ENCODE measurements around the gene DCC. TPM values are rescaled to one million over a fixed set of nuclear protein-coding genes. Genes with fewer than 3 reads are reported as not detected.

DCC gene
- total RNA-seq, 4 donors from 2014 or later: 0.16 TPM; not detected in 3

DNA sequence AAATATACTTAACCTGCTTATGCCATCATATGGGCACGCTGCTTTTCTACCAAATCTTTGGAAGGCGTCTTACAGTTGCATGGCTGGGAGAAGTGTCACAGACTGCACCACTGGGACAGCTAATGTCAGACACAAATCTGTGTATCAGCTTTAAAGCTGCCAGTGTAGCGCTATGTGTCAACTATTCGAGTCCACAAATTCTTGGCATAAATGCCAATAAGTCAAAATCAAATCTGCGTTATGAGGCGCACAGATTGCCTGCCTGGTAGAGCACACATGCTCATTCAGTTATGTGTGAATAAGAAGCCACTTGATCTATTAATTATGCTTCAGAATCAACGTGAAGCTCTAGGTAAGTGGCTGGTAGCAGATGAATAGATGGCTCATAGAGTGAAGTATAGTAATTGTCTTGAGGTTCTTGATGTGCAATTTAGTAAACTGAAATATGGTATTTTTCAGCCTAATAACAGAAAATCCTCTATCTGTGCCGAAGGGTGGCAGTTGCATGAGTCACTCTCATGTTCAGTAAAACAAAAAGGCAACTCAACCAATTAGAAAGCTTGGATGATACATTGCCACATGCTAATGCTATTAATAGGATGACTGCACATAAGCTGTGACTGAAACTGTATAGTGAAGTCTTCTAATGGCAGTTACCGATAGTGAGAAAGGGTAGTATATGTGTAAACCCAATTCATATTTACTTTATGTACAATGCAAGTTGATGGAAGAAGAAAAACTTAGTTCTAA is 52.0 kb downstream of the DCC start:
- Histone ChIP-seq H3K9me3 (no peaks in the 10 kb centered on the region), H3K4me3 (no peak overlapping the region), H3K27me3 (no peaks in the 10 kb centered on the region), H3K36me3 (no peaks in the 10 kb centered on the region), H3K27ac (no peak overlapping the region), H3K4me1 (no peaks in the 10 kb centered on the region)
- DNase-seq (ENCODE audit: low spot score in 2 of 2): no peak
- WGBS: 83% methylated on average over 9 of the region's 9 CpGs
- TF ChIP-seq EP300 (IDR thresholded peaks at IDR 0.05) (no peak), POLR2A (IDR thresholded peaks at IDR 0.05) (no peak), POLR2AphosphoS5 (IDR thresholded peaks at IDR 0.05) (no peak)
- TF ChIP-seq, protein P1, sequence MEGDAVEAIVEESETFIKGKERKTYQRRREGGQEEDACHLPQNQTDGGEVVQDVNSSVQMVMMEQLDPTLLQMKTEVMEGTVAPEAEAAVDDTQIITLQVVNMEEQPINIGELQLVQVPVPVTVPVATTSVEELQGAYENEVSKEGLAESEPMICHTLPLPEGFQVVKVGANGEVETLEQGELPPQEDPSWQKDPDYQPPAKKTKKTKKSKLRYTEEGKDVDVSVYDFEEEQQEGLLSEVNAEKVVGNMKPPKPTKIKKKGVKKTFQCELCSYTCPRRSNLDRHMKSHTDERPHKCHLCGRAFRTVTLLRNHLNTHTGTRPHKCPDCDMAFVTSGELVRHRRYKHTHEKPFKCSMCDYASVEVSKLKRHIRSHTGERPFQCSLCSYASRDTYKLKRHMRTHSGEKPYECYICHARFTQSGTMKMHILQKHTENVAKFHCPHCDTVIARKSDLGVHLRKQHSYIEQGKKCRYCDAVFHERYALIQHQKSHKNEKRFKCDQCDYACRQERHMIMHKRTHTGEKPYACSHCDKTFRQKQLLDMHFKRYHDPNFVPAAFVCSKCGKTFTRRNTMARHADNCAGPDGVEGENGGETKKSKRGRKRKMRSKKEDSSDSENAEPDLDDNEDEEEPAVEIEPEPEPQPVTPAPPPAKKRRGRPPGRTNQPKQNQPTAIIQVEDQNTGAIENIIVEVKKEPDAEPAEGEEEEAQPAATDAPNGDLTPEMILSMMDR (IDR thresholded peaks at IDR 0.05): no peak

GRCh38 chr18:52394602-52395001 is 54.6 kb downstream of the DCC start:
- no peak overlapping the region for H3K4me3 ChIP-seq
- no peaks in the 10 kb centered on the region for H3K4me1 ChIP-seq
- DNase-seq (ENCODE audit: low spot score in 2 of 2): no peak
- no peak for TF ChIP-seq POLR2A (IDR thresholded peaks at IDR 0.05)
- no peak for TF ChIP-seq POLR2AphosphoS5 (IDR thresholded peaks at IDR 0.05)
- TF ChIP-seq EP300 (IDR thresholded peaks at IDR 0.05): no peak
- TF ChIP-seq, protein P1 (IDR thresholded peaks at IDR 0.05): no peak
- no peak overlapping the region for H3K27ac ChIP-seq
- H3K9me3 ChIP-seq: no peaks in the 10 kb centered on the region
- 47% methylated on average over 2 of the region's 2 CpGs for WGBS
- no peaks in the 10 kb centered on the region for H3K27me3 ChIP-seq
- H3K36me3 ChIP-seq: no peaks in the 10 kb centered on the region

DNA sequence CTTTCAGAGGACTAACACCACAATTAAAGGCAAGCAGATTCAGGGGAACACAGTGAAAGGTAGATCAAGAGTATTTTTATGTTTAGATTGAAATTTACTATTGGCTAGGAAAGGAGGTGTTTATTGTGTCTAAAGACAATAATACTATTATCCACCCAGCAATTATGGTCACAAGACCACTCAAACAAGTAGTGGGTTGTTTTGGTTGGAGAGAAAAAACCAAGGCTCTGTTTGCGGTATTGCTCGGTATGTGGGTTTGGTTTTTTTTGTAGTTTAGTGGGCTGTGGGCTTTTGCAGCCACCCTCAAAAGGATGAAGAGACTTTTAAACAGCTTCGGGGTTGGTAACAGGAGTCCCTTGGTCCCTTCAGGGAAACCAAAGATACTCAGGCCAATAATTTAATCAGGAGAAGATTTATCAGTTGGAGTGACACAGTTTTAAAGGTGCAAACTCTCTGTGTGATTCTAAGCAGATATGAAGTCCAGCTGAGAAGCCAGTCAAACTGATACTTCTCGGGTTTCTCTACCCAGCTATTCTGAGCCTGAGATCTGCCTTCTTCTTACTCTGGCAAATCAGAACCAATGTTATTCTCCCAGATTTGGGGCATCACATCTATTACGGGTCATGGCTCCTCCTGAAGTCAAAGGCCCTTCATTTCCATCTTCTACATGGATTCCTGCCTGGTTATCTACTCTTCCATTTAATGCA is 55.3 kb downstream of the DCC start:
- no peak overlapping the region for H3K27ac ChIP-seq
- no peak for TF ChIP-seq POLR2AphosphoS5 (IDR thresholded peaks at IDR 0.05)
- TF ChIP-seq POLR2A (IDR thresholded peaks at IDR 0.05): no peak
- TF ChIP-seq, protein P1 (IDR thresholded peaks at IDR 0.05): no peak
- TF ChIP-seq EP300 (IDR thresholded peaks at IDR 0.05): no peak
- no peaks in the 10 kb centered on the region for H3K4me1 ChIP-seq
- DNase-seq (ENCODE audit: low spot score in 2 of 2): no peak
- WGBS: 68% methylated on average over 5 of the region's 5 CpGs
- no peaks in the 10 kb centered on the region for H3K9me3 ChIP-seq
- H3K27me3 ChIP-seq: no peaks in the 10 kb centered on the region
- H3K36me3 ChIP-seq: no peaks in the 10 kb centered on the region
- no peak overlapping the region for H3K4me3 ChIP-seq

DNA sequence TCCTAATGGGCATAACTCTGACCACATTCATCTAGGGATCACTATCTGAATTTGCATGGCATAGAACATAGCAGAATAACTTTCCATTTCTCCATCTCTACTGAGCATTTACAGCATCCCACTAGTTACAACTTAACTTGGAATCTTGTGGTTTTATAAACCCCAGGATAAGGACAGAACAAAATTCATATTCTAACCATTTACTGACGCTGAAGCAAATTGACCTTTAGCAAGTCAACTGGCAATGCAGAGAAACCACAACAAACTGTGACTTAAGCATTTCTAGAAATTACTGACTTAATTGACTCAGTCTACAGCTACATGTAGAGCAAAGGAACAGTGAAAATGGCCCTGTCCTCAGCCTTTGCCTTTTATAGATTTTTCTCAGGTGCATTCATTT is 61.2 kb downstream of the DCC start:
- no peaks in the 10 kb centered on the region for H3K4me1 ChIP-seq
- WGBS: 91% methylated on average over 1 of the region's 1 CpG
- no peaks in the 10 kb centered on the region for H3K9me3 ChIP-seq
- DNase-seq (ENCODE audit: low spot score in 2 of 2): no peak
- H3K27me3 ChIP-seq: no peaks in the 10 kb centered on the region
- no peak overlapping the region for H3K27ac ChIP-seq
- TF ChIP-seq POLR2A (IDR thresholded peaks at IDR 0.05) (no peak), POLR2AphosphoS5 (IDR thresholded peaks at IDR 0.05) (no peak), EP300 (IDR thresholded peaks at IDR 0.05) (no peak)
- TF ChIP-seq, protein P1 (IDR thresholded peaks at IDR 0.05): no peak
- no peaks in the 10 kb centered on the region for H3K36me3 ChIP-seq
- no peak overlapping the region for H3K4me3 ChIP-seq

DNA sequence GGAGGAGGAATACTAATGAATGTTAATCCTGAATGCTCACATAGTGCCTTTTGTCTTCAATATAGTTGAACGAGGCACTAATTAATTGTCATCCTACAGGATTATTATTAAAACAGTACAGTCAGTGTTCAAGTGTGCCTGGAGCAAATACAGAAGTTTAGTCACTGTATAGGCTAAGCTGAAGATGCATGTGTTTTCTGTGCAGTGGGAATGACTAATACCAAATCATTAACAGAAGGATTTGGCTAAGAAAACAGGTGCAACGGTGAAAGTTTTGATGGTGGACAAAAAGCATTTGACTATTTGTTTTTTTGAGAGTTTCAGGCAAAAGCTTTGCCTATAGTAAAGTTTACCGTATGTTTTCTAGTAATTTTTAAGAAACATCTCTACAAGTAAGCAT is 62.8 kb downstream of the DCC start:
- H3K36me3 ChIP-seq: no peaks in the 10 kb centered on the region
- 73% methylated on average over 3 of the region's 3 CpGs for WGBS
- TF ChIP-seq POLR2A (IDR thresholded peaks at IDR 0.05): no peak
- TF ChIP-seq, protein P1 (IDR thresholded peaks at IDR 0.05): no peak

More for the DNA sequence above, 62.8 kb downstream of the DCC start:
- H3K4me3 ChIP-seq: no peak overlapping the region
- no peaks in the 10 kb centered on the region for H3K4me1 ChIP-seq
- DNase-seq (ENCODE audit: low spot score in 2 of 2): no peak
- no peaks in the 10 kb centered on the region for H3K27me3 ChIP-seq
- H3K9me3 ChIP-seq: no peaks in the 10 kb centered on the region
- no peak overlapping the region for H3K27ac ChIP-seq
